GM12878 (cell line): ENCODE measurements around the gene HSP90AB1. TPM values are rescaled to one million over a fixed set of nuclear protein-coding genes. Genes with fewer than 3 reads are reported as not detected.
A peak's percentile ranks its signal among the peaks of the same experiment; 100 is the strongest.

Experiments used
- ATF7 ChIP-seq: fragments of 450-650 bp; IDR thresholded peaks from 2 replicates; pipeline ENCODE4 v1.6.1; 2016; ENCODE audit warnings: low read depth, mild to moderate bottlenecking
- BHLHE40 ChIP-seq, 2 experiments: fragments of 450-650 bp in 1 of 2; IDR thresholded peaks; 2 replicates each; pipeline ENCODE4 v1.6.1; 2011 to 2017; ENCODE audit warnings: low read depth in 2 of 2, borderline replicate concordance in 1 of 2, improper control_type of control experiment in 1 of 2, low read length in 1 of 2, mild to moderate bottlenecking in 1 of 2
- CEBPB ChIP-seq, 2 experiments: fragments of 150-350 bp in 1 of 2; IDR thresholded peaks; 2 replicates each; pipeline ENCODE4 v1.6.1; 2012 to 2014; ENCODE audit warnings: low read depth in 2 of 2, low read length in 2 of 2, borderline replicate concordance in 1 of 2, inconsistent platforms in 1 of 2
- CREB1 ChIP-seq: IDR thresholded peaks from 2 replicates; pipeline ENCODE4 v1.6.1; 2012; ENCODE audit warnings: low read depth, mild to moderate bottlenecking, inconsistent platforms
- ETV6 ChIP-seq, 2 experiments: fragments of 450-650 bp in 1 of 2; IDR thresholded peaks in 1 of 2; conservative IDR thresholded peaks in 1 of 2; 2 replicates each; pipeline ENCODE4 v1.6.1; 2014; ENCODE audit warnings: antibody characterized with exemption in 1 of 2, borderline replicate concordance in 1 of 2, low read depth in 1 of 2, mild to moderate bottlenecking in 1 of 2, moderate library complexity in 1 of 2
- HDAC2 ChIP-seq: fragments of 200-600 bp; sonication (generic); IDR thresholded peaks from 2 replicates; pipeline ENCODE4 v1.6.1; 2017
- IKZF2 ChIP-seq, 2 experiments: fragments of 450-650 bp; IDR thresholded peaks; 2 replicates each; pipeline ENCODE4 v1.6.1; 2017; ENCODE audit warnings: mild to moderate bottlenecking in 2 of 2, moderate library complexity in 2 of 2
- IRF4 ChIP-seq: IDR thresholded peaks from 2 replicates; pipeline ENCODE4 v1.6.1; 2011; ENCODE audit warnings: low read depth, low read length
- LARP7 ChIP-seq: fragments of 450-650 bp; IDR thresholded peaks from 2 replicates; pipeline ENCODE4 v1.6.1; 2017; ENCODE audit warnings: mild to moderate bottlenecking
- MEF2B ChIP-seq: fragments of 450-650 bp; IDR thresholded peaks from 2 replicates; pipeline ENCODE4 v1.6.1; 2018; ENCODE audit warnings: mild to moderate bottlenecking, moderate library complexity; ENCODE audit not compliant: partially characterized antibody, poor library complexity, severe bottlenecking
- NBN ChIP-seq: fragments of 450-650 bp; IDR thresholded peaks from 2 replicates; pipeline ENCODE4 v1.6.1; 2016
- PAX5 ChIP-seq: IDR thresholded peaks from 2 replicates; pipeline ENCODE4 v1.6.1; 2011; ENCODE audit warnings: low read depth, low read length, borderline replicate concordance
- RAD51 ChIP-seq: fragments of 450-650 bp; IDR thresholded peaks from 2 replicates; pipeline ENCODE4 v1.6.1; 2016; ENCODE audit warnings: moderate library complexity, mild to moderate bottlenecking, inconsistent platforms
- RELA ChIP-seq: fragments of 450-650 bp; IDR thresholded peaks from 2 replicates; pipeline ENCODE4 v1.8.0; 2014; ENCODE audit warnings: borderline replicate concordance; ENCODE audit not compliant: partially characterized antibody
- SMC3 ChIP-seq: IDR thresholded peaks from 2 replicates; pipeline ENCODE4 v1.6.1; 2011; ENCODE audit warnings: low read length, improper control_type of control experiment, borderline replicate concordance
- SP1 ChIP-seq: IDR thresholded peaks from one replicate; pipeline ENCODE4 v1.6.1; 2011; ENCODE audit warnings: low read depth, low read length
- SPI1 ChIP-seq: IDR thresholded peaks from 2 replicates; pipeline ENCODE4 v1.6.1; 2011; ENCODE audit warnings: low read depth, mild to moderate bottlenecking, low read length, moderate library complexity, borderline replicate concordance; ENCODE audit not compliant: insufficient read depth
- SRF ChIP-seq, 2 experiments: IDR thresholded peaks; 2 replicates each; pipeline ENCODE4 v1.6.1; 2011; ENCODE audit warnings: low read depth in 2 of 2, low read length in 2 of 2, mild to moderate bottlenecking in 1 of 2, moderate library complexity in 1 of 2
- STAT1 ChIP-seq: fragments of 450-650 bp; conservative IDR thresholded peaks from 2 replicates; pipeline ENCODE4 v1.6.1; 2014; ENCODE audit warnings: antibody characterized with exemption, mild to moderate bottlenecking
- TCF3 ChIP-seq: IDR thresholded peaks from 2 replicates; pipeline ENCODE4 v1.6.1; 2012; ENCODE audit warnings: low read depth, mild to moderate bottlenecking, low read length, borderline replicate concordance; ENCODE audit not compliant: insufficient read depth
- polyA plus RNA-seq, 11 experiments: library from polyadenylated mRNA; depleted of rRNA in 4 of 11; unstranded in 6 of 11; stranded (reverse) in 5 of 11; fragments of >200 nt; fragmentation: Nextera tagmentation in 4 of 11; fragmentation: Illumina TruSeq in 1 of 11; extraction: Ambion mirVana in 4 of 11; extraction: Trizol in 1 of 11; gene quantifications; 1 replicate in 1 of 11; 2 replicates in 10 of 11; pipeline versions ENCODE4 v1.2.1 to v1.2.3, GENCODE V29; 2011 to 2016; ENCODE audit warnings: inconsistent platforms in 2 of 11, missing spikeins in 2 of 11, low read depth in 1 of 11
- total RNA-seq, 4 experiments: library from RNA; depleted of rRNA in 3 of 4; stranded (reverse); fragments of >200 nt in 3 of 4; fragmentation: Illumina TruSeq in 1 of 4; extraction: Trizol in 1 of 4; gene quantifications; 2 replicates each; pipeline versions ENCODE4 v1.2.1 to v1.2.3, GENCODE V29; 2013 to 2021
- TF ChIP-seq, protein P1 (sequence below): fragments of 150-350 bp; IDR thresholded peaks from 2 replicates; pipeline ENCODE4 v1.6.1; 2014; ENCODE audit warnings: mild to moderate bottlenecking, low read depth, low read length
- TF ChIP-seq, protein P2 (sequence below): fragments of 450-650 bp; IDR thresholded peaks from 2 replicates; pipeline ENCODE4 v1.6.1; 2017; ENCODE audit warnings: low read depth, mild to moderate bottlenecking, moderate library complexity
- TF ChIP-seq, protein P3 (sequence below): fragments of 450-650 bp; IDR thresholded peaks from 2 replicates; pipeline ENCODE4 v1.6.1; 2017; ENCODE audit warnings: mild to moderate bottlenecking, moderate library complexity

The HSP90AB1 gene
- total and polyA plus RNA-seq, 10 of the 15 experiments (the other 5 are each of a cell fraction or from before 2014, with no cell fraction given) = 988 to 1,682 (median 1,146) TPM

DNA sequence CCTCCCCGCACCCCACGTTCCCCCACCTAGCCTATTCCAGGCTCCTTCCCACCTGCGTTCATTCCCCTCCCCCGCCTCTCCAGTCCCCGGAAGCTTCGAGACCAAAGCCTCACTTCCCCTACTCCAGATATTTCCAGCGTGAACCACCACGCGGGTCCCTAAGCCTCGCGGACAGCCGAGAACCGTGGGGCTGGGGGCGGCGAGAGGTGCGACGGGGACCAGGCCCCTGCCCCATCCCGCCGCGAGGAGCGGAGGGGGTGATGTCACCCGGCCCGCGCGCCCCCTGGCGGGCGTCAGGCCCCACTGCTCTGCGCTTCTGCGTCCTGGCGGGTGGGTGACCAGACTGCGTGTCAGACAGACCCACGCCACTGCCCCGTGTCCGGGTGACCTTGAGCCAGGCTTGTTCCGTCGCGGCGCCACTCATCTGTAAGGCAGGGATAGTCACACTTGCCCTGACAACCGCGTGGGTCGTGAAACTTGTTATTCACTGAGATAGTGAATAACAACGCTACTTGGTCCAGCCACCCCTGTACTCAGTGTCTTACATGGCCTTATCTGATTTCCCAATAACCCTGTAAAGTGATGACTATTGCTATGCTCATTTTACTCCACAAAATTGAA, 9.0 kb upstream of the HSP90AB1 start (continued):
- TF ChIP-seq LARP7 (peak; percentile 64; the same call in 1 of the 2 replicates), CEBPB (IDR thresholded peaks at IDR 0.05; ENCODE audit: borderline replicate concordance in 1 of 2, low read depth in 2 of 2, low read length in 2 of 2) (peak in 1 of 2 experiments; percentile 2; a peak in 1 of 4 replicates), MEF2B (peak; percentile 30), PAX5 (0 out of 2 replicates have a peak, but pooled peaks have one; percentile 58), IKZF2 (IDR thresholded peaks at IDR 0.05) (peak; percentile 38 to 59; a peak in 3 of 4 replicates), SPI1 (no peak), TCF3 (peak; percentile 70; the same call in 1 of the 2 replicates), SP1 (peak; percentile 9), RELA (peak; percentile 35), ETV6 (conservative IDR thresholded peaks at IDR 0.05 in 1 of 2, IDR thresholded peaks at IDR 0.05 in 1 of 2; ENCODE audit: borderline replicate concordance in 1 of 2, low read depth in 1 of 2) (no peak), RAD51 (no peak), IRF4 (0 out of 2 replicates have a peak, but pooled peaks have one; percentile 8), NBN (0 out of 2 replicates have a peak, but pooled peaks have one; percentile 53), BHLHE40 (IDR thresholded peaks at IDR 0.05; ENCODE audit: borderline replicate concordance in 1 of 2, low read depth in 2 of 2, low read length in 1 of 2) (peak in 1 of 2 experiments; percentile 55; a peak in 2 of 4 replicates), CREB1 (peak; percentile 77), ATF7 (peak; percentile 95), HDAC2 (no peak), SRF (IDR thresholded peaks at IDR 0.05; ENCODE audit: low read depth in 2 of 2, low read length in 2 of 2) (no peak), SMC3 (peak; percentile 80), STAT1 (no peak)
- TF ChIP-seq, protein P1, sequence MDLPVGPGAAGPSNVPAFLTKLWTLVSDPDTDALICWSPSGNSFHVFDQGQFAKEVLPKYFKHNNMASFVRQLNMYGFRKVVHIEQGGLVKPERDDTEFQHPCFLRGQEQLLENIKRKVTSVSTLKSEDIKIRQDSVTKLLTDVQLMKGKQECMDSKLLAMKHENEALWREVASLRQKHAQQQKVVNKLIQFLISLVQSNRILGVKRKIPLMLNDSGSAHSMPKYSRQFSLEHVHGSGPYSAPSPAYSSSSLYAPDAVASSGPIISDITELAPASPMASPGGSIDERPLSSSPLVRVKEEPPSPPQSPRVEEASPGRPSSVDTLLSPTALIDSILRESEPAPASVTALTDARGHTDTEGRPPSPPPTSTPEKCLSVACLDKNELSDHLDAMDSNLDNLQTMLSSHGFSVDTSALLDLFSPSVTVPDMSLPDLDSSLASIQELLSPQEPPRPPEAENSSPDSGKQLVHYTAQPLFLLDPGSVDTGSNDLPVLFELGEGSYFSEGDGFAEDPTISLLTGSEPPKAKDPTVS = 0 out of 2 replicates have a peak, but pooled peaks have one; percentile 32
- TF ChIP-seq, protein P2, sequence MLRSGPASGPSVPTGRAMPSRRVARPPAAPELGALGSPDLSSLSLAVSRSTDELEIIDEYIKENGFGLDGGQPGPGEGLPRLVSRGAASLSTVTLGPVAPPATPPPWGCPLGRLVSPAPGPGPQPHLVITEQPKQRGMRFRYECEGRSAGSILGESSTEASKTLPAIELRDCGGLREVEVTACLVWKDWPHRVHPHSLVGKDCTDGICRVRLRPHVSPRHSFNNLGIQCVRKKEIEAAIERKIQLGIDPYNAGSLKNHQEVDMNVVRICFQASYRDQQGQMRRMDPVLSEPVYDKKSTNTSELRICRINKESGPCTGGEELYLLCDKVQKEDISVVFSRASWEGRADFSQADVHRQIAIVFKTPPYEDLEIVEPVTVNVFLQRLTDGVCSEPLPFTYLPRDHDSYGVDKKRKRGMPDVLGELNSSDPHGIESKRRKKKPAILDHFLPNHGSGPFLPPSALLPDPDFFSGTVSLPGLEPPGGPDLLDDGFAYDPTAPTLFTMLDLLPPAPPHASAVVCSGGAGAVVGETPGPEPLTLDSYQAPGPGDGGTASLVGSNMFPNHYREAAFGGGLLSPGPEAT = 0 out of 2 replicates have a peak, but pooled peaks have one; percentile 35
- TF ChIP-seq, protein P3, sequence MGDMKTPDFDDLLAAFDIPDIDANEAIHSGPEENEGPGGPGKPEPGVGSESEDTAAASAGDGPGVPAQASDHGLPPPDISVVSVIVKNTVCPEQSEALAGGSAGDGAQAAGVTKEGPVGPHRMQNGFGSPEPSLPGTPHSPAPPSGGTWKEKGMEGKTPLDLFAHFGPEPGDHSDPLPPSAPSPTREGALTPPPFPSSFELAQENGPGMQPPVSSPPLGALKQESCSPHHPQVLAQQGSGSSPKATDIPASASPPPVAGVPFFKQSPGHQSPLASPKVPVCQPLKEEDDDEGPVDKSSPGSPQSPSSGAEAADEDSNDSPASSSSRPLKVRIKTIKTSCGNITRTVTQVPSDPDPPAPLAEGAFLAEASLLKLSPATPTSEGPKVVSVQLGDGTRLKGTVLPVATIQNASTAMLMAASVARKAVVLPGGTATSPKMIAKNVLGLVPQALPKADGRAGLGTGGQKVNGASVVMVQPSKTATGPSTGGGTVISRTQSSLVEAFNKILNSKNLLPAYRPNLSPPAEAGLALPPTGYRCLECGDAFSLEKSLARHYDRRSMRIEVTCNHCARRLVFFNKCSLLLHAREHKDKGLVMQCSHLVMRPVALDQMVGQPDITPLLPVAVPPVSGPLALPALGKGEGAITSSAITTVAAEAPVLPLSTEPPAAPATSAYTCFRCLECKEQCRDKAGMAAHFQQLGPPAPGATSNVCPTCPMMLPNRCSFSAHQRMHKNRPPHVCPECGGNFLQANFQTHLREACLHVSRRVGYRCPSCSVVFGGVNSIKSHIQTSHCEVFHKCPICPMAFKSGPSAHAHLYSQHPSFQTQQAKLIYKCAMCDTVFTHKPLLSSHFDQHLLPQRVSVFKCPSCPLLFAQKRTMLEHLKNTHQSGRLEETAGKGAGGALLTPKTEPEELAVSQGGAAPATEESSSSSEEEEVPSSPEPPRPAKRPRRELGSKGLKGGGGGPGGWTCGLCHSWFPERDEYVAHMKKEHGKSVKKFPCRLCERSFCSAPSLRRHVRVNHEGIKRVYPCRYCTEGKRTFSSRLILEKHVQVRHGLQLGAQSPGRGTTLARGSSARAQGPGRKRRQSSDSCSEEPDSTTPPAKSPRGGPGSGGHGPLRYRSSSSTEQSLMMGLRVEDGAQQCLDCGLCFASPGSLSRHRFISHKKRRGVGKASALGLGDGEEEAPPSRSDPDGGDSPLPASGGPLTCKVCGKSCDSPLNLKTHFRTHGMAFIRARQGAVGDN = peak; percentile 44; the same call in 1 of the 2 replicates
